Measurements from ENCODE around the gene GALNT16.

DNA sequence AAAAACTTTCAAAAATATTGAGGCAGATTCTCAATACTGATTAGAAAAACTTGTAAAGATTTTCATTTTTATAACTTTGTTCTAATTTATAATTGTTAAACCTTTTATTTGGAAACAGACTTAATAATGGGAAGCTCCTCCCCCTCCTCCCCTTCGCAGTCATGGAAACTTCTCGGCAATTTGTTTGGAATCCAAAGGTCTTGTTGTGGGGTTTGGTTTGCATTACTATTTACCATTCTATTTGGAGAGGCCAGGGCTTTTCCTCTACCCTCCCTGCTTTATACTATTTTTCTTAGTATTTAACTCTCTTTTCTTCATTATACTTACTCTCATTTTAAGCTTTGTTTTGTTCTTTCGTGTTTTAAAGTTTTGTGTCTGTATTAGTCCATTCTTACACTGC lies 144.5 kb downstream of the GALNT16 start:
- no peak for TF ChIP-seq GATA3 (IDR thresholded peaks at IDR 0.05; ENCODE audit: low read depth, low read length)
- TF ChIP-seq GATA2 (IDR thresholded peaks at IDR 0.05; ENCODE audit: low read depth, low read length): no peak
